Thymus (tissue), 11 donors: Measurements from ENCODE around the gene GSG1L2. TPM values are rescaled to one million over a fixed set of nuclear protein-coding genes. Genes with fewer than 3 reads are reported as not detected.

ENCODE experiments used
- DNase-seq, 9 donors: peaks; one replicate each; pipeline ENCODE4 v3.0.0-alpha.2; 2013; ENCODE audit warnings: low spot score in 9 of 9, low read depth in 6 of 9, missing footprints in 1 of 9
- H3K27ac ChIP-seq, 2 donors: one replicate each; pipeline ENCODE4 v1.5.1; 2013; ENCODE audit warnings: control low read depth in 1 of 2, low read depth in 1 of 2, low read length in 1 of 2, mild to moderate bottlenecking in 1 of 2, moderate library complexity in 1 of 2
- H3K27me3 ChIP-seq, 2 donors: one replicate each; pipeline ENCODE4 v1.5.1; 2013; ENCODE audit warnings: low read length in 1 of 2; ENCODE audit not compliant: control insufficient read depth in 2 of 2, insufficient read depth in 1 of 2
- H3K36me3 ChIP-seq, 2 donors: one replicate each; pipeline ENCODE4 v1.5.1; 2013; ENCODE audit warnings: low read length in 1 of 2, mild to moderate bottlenecking in 1 of 2, moderate library complexity in 1 of 2; ENCODE audit not compliant: control insufficient read depth in 2 of 2, insufficient read depth in 2 of 2
- H3K4me1 ChIP-seq, 2 donors: one replicate each; pipeline ENCODE4 v1.5.1; 2013; ENCODE audit warnings: low read length in 2 of 2; ENCODE audit not compliant: control insufficient read depth in 2 of 2, insufficient read depth in 2 of 2
- H3K4me3 ChIP-seq, 2 donors: one replicate each; pipeline ENCODE4 v1.5.1; 2013; ENCODE audit warnings: low read length in 2 of 2, control low read depth in 1 of 2, mild to moderate bottlenecking in 1 of 2
- H3K9me3 ChIP-seq, 2 donors: one replicate each; pipeline ENCODE4 v1.5.1; 2013; ENCODE audit warnings: low read length in 1 of 2, mild to moderate bottlenecking in 1 of 2; ENCODE audit not compliant: control insufficient read depth in 2 of 2, insufficient read depth in 1 of 2
- WGBS: extraction: QIAGEN DNeasy Blood & Tissue Kit; methylation state at CpG from one replicate; pipeline ENCODE4 v1.1.7; 2013; 5-methylcytosine and 5-hydroxymethylcytosine counted together
- polyA plus RNA-seq: library from polyadenylated mRNA; stranded (reverse); fragments of 200-250 nt; gene quantifications from one replicate; pipeline ENCODE4 v1.2.3, GENCODE V29; 2013
- total RNA-seq: library from RNA; stranded (reverse); fragments of 120-200 nt; gene quantifications from one replicate; pipeline ENCODE4 v1.2.4, GENCODE V29; 2013
- donor health status: healthy.

GSG1L2 gene
- total and polyA plus RNA-seq, 2 donors: not detected

DNA sequence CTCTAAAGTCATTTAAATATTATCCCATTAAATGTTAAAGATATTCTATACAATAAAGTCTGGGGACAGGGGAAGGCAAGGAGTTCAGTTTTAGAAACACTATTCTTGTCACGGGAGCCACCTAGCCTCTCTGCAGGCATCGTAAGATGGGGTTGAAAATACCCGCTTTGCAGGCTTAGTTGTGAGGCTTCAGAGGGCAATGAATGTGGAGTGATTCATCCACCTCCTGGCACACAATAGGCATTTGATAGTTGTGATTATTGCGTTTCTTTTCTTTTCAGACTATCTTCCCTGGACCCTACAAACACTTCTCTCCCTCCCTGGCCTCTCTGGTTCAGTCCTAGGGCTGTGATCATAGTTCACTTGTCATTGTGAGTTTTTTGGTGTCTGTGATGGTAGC is 23.4 kb upstream of the GSG1L2 start:
- H3K36me3 ChIP-seq: no peaks in the 10 kb centered on the region
- 96% methylated on average over 4 of the region's 4 CpGs for WGBS
- no peaks in the 10 kb centered on the region for H3K9me3 ChIP-seq
- no peaks in the 10 kb centered on the region for H3K27me3 ChIP-seq
- no peak overlapping the region for H3K4me3 ChIP-seq
- no peak overlapping the region for H3K27ac ChIP-seq
- no peaks in the 10 kb centered on the region for H3K4me1 ChIP-seq
- no peak for DNase-seq

DNA sequence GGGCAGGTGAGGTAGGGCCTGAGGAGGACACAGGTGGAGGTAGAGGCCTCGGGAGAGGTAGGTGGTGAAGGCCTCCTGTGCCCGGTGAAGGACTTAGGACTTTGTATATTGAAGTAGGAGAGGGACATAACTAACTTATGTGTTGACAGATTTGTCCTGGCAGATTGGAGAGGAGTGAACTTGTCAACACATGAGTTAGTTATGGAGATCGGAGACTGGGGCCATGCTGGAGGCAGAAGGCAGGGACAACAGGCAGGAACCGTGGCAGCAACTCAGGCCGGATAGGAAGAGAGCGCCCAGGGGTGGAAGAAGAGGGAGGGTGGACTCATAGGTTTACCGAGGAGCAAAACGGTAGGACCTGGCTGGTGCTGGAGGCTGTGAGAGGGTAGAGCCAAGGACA is 22.3 kb upstream of the GSG1L2 start:
- H3K4me3 ChIP-seq: no peak overlapping the region
- H3K27ac ChIP-seq: no peak overlapping the region
- H3K36me3 ChIP-seq: no peaks in the 10 kb centered on the region
- WGBS: 93% methylated on average over 8 of the region's 8 CpGs
- DNase-seq: no peak
- H3K9me3 ChIP-seq: no peaks in the 10 kb centered on the region
- H3K4me1 ChIP-seq: no peaks in the 10 kb centered on the region
- H3K27me3 ChIP-seq: no peaks in the 10 kb centered on the region

DNA sequence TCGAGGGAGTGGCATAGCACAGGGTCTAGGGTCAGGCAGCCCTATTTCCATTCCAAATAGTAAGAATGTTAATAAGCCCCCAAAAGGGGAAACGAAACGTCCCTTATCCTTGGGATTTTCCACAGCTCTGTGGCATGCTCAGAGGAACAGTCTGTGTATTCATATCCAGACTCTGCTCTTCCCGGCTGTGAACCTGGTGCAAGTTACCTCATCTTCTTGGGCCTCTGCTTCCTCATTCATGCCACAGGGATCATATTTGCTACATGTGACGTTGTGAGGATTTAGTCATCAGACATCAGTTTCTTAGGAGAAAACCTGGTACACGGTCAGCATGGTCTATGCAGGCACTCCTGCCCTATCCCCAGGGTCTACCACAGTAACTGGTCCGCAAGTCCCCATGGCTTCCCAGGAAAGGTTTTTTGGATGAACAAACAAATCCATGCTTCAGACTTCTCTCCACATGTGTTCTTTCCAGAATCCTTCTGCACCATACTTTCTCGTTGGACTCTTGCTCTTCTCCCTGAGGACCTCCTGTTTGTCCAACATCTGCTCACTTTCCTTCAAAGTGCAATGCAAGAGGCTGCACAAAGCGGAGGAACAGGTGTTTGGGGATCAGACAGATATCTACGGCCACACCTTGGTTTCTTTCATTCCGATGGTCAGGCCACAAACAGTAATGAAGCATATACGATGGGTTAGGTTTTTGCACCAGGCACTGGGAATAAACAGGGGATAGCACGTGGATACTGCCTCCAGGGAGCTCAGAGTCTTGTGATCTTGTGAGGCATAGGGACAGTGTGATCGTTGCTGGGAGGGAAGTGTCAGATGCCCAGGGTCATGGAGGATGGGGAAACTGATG is 21.5 kb upstream of the GSG1L2 start:
- no peak for DNase-seq
- no peak overlapping the region for H3K4me3 ChIP-seq
- no peaks in the 10 kb centered on the region for H3K4me1 ChIP-seq
- WGBS: 91% methylated on average over 14 of the region's 14 CpGs
- H3K27me3 ChIP-seq: no peaks in the 10 kb centered on the region
- H3K9me3 ChIP-seq: no peaks in the 10 kb centered on the region
- H3K36me3 ChIP-seq: no peaks in the 10 kb centered on the region
- no peak overlapping the region for H3K27ac ChIP-seq

DNA sequence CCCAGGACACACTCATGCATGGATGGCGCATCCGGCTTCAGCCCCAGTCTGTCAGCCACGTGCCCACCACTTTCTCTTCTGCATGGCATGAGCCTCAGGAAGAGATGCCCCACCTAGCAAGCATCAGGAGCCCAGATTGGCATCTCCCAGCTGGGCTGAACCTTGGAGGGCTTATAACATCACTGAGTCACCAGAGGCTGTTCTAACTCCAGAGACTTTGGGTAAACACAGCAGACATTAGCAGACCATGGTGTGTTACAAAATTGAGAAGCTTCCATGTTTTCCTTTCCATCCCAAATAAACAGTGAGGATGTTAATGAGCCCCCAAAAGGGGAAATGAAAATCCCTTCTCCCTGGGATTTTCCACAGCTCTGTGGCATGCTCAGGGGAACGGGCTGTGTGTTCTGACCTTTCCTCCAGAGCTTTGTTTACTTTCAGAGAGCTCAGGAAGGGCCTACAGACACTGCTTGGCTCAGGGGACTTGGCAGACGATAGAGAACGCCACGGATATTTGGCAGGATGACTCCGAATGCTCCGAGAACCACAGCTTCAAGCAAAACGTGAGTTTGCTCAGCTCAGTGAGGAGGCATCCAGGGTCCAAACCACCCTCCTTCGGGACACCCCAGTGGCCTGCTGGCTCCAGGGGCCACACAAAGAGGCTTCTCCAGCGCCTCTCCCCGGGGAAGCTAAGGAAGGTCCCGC is 20.3 kb upstream of the GSG1L2 start:
- no peaks in the 10 kb centered on the region for H3K4me1 ChIP-seq
- H3K27me3 ChIP-seq: no peaks in the 10 kb centered on the region
- H3K27ac ChIP-seq: no peak overlapping the region
- no peak for DNase-seq
- WGBS: 81% methylated on average over 14 of the region's 14 CpGs
- no peaks in the 10 kb centered on the region for H3K9me3 ChIP-seq
- no peaks in the 10 kb centered on the region for H3K36me3 ChIP-seq
- no peak overlapping the region for H3K4me3 ChIP-seq

DNA sequence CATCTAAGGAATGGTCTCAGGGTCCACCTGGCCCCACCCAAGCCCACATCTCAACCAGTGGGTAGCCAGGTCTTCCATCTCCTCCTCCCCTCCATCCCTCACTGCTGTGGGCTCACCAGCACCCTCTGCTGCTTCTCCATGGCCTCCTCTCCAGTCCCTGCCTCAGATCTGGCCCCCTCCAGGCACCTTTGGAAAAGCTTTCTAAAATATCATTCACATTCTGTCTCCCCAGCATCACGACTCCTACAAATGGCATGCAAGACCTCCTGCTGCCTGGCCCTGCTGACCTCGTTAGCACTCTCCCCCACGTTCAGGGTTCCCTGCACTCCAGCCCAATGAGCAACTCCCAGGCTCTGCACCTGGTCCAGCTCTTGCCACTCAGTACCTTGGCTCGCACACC is 17.6 kb upstream of the GSG1L2 start:
- Histone ChIP-seq H3K27ac (no peak overlapping the region), H3K27me3 (no peaks in the 10 kb centered on the region), H3K4me3 (no peak overlapping the region), H3K9me3 (no peaks in the 10 kb centered on the region), H3K4me1 (no peaks in the 10 kb centered on the region), H3K36me3 (no peaks in the 10 kb centered on the region)
- 64% methylated on average over 4 of the region's 4 CpGs for WGBS
- no peak for DNase-seq

DNA sequence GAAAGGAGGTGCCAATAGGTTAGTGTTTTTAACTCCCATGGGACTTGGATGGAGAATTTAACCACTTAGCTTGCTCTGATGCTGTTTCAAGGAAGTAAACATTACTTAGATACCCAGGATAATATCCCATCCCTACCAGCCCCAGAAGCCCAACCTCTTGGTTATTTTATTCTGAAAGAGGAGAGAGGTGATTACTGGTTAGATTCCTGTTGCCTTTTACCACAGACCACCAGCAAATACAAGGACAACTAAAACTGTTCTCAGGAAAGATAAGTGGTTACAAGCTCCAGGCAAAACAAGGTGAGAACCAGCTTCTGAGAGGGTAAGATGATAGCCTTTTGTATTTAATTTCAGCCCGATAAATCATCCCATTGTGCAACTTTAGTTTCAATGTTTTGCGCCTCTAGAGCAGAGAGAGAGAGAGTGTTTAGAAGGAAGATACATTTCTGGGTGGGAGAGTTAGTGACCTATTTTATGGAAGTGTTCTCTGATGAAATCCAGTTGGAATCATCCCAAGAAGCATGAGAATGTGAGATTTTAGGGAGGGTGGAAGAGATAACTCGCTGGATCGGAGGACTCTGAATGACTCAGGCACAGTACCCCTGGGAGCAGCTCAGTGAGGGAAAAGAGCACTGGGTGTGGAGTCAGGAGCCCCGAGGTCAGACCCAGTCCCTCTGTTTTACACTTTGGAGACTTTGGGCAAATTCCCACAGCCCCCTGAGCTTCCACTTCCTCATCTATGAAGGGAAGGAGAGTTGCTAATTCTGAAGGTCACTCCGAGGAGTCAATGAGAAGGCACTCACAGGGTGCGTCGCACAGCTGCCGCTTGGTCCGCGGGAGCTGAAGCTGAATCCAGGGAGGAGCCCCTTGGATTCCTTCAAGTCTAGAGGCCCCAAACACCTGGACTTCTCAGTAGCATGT is 15.9 kb upstream of the GSG1L2 start:
- H3K36me3 ChIP-seq: no peaks in the 10 kb centered on the region
- no peak for DNase-seq
- no peaks in the 10 kb centered on the region for H3K9me3 ChIP-seq
- no peak overlapping the region for H3K27ac ChIP-seq
- H3K4me1 ChIP-seq: no peaks in the 10 kb centered on the region
- H3K27me3 ChIP-seq: no peaks in the 10 kb centered on the region
- no peak overlapping the region for H3K4me3 ChIP-seq
- 87% methylated on average over 11 of the region's 11 CpGs for WGBS

DNA sequence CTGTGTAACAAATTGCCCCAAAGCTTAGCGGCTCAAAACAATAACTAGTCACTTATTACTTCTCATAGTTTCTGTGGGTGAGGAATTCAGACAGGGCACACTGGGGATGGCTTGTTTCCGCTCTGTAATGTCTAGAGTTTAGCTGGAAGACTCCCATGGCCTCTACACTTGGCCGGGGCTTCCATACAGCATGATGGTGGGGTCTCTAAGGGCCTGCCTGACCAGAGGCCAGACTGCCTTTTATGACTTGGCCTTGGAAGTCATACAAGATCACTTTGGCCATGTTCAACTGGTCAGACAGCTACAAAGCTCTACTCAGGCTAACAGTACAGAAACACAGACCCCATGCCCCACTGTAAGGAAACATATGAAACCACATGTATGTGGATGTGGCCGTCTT is 12.0 kb upstream of the GSG1L2 start:
- WGBS: 97% methylated on average over 4 of the region's 4 CpGs
- H3K9me3 ChIP-seq: no peaks in the 10 kb centered on the region
- no peaks in the 10 kb centered on the region for H3K36me3 ChIP-seq

DNA sequence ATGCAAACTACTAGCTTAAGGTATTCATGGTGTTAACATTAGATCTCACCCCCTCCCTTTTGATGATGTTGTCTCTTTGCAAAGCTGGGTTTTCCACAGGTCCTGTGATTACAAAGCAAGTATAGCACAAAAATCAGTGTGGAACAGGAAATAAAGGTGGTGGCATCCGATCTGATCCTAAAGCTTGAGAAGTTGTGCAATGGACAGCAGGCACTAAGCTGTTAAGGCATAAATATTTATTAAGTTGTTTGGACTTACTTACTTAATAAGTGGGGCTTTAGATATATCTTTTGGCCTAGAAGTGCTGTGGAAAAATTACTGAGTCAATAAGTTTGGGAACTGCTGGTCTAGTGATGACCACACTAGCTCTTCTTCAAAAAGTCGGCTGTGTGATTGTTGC is 8.8 kb upstream of the GSG1L2 start:
- Histone ChIP-seq H3K27ac (no peak overlapping the region), H3K27me3 (no peaks in the 10 kb centered on the region), H3K9me3 (no peaks in the 10 kb centered on the region), H3K36me3 (no peaks in the 10 kb centered on the region), H3K4me3 (no peak overlapping the region), H3K4me1 (no peaks in the 10 kb centered on the region)
- no peak for DNase-seq
- WGBS: 95% methylated on average over 2 of the region's 2 CpGs

More for the DNA sequence above, 12.0 kb upstream of the GSG1L2 start:
- H3K4me3 ChIP-seq: no peak overlapping the region
- H3K4me1 ChIP-seq: no peaks in the 10 kb centered on the region
- no peaks in the 10 kb centered on the region for H3K27me3 ChIP-seq
- DNase-seq: no peak
- no peak overlapping the region for H3K27ac ChIP-seq

DNA sequence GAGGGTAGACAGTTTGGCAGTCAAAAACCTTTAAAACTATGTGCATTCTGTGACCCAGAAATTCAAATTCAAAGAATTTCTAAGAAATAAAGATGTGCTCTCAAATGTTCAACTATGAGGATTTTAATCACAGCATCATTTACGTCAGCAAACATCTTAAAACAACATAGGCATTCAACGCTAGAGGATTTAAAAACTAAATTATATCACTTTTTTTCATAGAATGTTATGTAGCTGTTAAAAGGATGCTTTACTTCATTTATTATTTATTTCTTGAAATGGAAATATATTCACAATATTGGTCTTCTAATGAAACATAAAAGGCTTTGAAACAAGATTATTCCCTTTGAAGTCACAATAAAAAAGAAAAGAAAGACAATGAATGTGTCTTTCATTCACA is 7.5 kb upstream of the GSG1L2 start:
- Histone ChIP-seq H3K27ac (no peak overlapping the region), H3K4me1 (no peaks in the 10 kb centered on the region), H3K9me3 (no peaks in the 10 kb centered on the region), H3K27me3 (no peaks in the 10 kb centered on the region), H3K4me3 (no peak overlapping the region), H3K36me3 (no peaks in the 10 kb centered on the region)
- DNase-seq: no peak
- 97% methylated on average over 2 of the region's 2 CpGs for WGBS
